Measurements from ENCODE around the gene NAT14.
A peak's percentile ranks its signal among the peaks of the same experiment; 100 is the strongest.

Gene NAT14

DNA sequence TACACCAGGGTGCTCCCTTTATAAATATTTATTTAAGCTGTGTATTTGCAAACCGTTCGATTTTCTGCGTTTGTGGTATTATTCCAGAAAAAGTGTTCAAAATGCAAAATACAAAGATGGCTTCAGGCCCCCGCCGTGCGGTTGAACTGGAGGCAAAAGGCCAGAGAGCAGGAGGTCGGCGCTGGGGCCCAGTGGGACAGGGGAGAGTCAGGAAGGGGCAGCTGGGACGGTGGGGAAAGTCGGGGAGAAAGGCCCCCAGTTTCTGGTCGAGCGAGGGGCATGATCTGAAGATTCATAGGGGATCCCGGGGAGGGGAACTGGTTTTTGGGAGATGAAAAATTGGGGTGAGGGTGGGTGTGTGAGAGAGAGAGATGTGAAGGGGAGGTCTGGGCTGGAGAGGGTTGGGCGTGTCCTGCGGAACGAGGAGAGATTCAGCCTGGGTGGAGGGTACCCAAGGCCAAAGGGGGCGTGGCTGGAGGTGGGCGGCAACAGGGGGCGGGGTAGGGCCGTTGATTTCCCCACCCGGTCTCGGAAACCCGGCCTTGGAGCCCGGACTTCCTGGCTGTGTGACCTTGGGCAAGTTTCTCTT is 24.2 kb upstream of the NAT14 start:
- H3K27ac ChIP-seq, result peak overlapping the region; percentile 91
- TF ChIP-seq, protein P1, sequence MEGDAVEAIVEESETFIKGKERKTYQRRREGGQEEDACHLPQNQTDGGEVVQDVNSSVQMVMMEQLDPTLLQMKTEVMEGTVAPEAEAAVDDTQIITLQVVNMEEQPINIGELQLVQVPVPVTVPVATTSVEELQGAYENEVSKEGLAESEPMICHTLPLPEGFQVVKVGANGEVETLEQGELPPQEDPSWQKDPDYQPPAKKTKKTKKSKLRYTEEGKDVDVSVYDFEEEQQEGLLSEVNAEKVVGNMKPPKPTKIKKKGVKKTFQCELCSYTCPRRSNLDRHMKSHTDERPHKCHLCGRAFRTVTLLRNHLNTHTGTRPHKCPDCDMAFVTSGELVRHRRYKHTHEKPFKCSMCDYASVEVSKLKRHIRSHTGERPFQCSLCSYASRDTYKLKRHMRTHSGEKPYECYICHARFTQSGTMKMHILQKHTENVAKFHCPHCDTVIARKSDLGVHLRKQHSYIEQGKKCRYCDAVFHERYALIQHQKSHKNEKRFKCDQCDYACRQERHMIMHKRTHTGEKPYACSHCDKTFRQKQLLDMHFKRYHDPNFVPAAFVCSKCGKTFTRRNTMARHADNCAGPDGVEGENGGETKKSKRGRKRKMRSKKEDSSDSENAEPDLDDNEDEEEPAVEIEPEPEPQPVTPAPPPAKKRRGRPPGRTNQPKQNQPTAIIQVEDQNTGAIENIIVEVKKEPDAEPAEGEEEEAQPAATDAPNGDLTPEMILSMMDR (IDR thresholded peaks at IDR 0.05), result no peak
- TF ChIP-seq ZFX (IDR thresholded peaks at IDR 0.05; ENCODE audit: borderline replicate concordance), result no peak

DNA sequence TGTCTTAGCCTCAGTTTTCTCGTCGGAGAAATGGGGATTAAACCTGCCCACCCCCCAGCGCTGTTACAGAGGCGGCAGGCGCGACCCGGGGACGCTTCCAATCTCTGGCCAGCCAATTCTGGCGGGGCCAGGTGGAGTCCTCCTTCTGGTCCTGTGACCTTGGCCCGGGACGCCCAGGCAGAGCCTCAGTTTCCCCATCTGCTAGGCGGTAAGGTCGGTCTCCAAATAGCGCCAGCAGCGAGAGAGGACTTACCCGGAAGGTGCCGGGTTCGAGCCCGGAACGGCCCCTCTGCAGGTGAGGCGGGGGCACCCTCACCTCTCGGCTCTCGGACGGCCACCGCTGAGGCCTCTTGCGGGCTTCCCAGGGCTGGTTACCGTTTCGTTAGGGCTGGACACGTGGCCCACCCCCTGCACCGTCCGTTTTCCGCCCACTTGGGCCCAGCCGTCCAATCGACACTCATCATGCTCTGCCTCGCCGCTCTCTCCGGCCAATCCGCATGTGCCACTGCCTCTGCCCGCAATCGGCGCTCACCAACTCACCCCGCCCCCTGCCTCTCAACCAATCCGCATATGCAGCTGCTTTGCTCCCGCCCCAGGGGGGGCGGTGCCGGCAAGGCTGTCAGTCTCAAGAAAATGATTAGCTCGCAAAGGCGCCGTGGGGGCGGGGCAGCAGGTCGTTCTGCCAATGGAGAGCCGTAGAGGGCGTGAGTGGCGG is 23.6 kb upstream of the NAT14 start, which contains the start of gene ISOC2:
ISOC2 (minus strand) TSS at position 384 of the 715 bp plus-strand sequence. CDS start 5,156 bp downstream, outside the sequence.
- TF ChIP-seq, protein P1 (IDR thresholded peaks at IDR 0.05), result no peak
- no peak for TF ChIP-seq ZFX (IDR thresholded peaks at IDR 0.05; ENCODE audit: borderline replicate concordance)
- H3K27ac ChIP-seq, result peak within 1 kb of the TSS; percentile 91

DNA sequence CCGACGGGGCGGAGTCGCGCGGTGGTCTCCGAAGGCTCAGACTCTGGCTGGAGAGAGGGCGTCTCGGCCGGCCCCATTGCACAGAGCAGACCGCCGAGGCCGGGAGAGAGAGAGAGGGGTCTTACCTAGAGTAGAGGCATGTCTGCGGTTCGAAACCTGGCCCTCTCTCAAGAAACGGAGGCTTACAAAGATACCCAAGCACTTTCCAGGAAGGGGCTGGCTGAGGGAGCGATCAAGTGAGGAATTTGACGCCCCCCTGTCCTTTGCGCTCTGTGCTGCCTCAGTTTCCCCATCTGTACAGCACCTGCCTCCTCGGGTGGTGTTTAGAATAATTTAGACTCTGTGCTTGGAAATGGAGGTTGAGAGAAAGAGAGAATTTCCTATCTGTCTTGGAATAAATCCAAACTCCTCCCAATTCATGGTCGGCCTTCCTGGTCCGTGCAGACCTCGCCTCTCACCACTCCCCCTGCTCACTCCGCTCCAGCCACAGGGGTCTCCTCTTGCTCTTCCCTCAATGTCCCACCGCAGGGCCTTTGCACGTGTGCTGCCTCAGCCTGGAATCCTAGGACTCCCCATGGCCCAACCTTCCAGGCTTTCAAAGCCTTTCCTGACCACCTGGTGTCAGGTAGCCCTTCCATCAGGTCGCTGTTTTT is 22.9 kb upstream of the NAT14 start:
- H3K27ac ChIP-seq, result peak overlapping the region; percentile 91

DNA sequence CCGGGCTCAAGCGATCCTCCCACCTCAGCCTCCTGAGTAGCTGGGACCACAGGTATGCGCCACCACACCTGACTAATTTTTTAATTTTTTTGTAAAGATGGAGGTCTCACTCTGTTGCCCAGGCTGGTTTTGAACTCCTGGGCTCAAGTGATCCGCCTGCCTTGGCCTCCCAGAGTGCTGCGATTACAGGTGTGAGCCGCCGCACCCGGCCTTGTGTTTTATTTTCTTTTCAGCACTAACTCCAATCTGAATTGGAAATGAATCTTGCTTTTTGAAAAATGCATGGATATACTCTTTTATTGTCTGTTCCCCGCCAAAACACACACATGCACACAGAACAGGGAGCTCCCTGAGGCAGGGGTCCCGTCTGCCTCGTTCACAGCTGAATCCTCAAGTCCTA is 22.3 kb upstream of the NAT14 start:
- H3K27ac ChIP-seq, result peak overlapping the region; percentile 91
- TF ChIP-seq, protein P1 (IDR thresholded peaks at IDR 0.05), result no peak
- no peak for TF ChIP-seq ZFX (IDR thresholded peaks at IDR 0.05; ENCODE audit: borderline replicate concordance)

More for the DNA sequence above, 22.9 kb upstream of the NAT14 start:
- no peak for TF ChIP-seq ZFX (IDR thresholded peaks at IDR 0.05; ENCODE audit: borderline replicate concordance)
- TF ChIP-seq, protein P1 (IDR thresholded peaks at IDR 0.05), result no peak

DNA sequence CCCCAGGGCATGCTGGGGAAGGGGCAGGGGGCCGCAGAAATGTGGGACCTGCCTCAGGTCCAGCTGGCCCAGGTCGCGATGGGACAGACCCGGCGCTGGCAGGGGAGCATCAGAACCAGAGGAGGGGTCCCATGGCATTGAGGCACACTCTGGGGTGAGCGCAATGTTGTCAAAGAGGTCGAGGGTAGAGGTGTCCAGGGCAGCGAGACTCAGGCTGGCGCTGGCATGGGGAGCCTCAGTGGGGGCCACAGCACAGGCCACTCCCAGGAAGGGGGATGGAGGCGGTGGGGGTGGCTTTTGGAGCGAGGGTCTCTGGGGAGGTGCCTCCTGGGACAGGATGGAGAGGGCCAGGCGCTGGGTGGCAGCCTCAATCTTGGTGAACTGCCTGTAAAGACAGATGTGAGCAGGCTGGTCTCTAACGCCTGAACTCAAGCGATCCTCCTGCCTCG is 21.4 kb upstream of the NAT14 start:
- TF ChIP-seq, protein P1 (IDR thresholded peaks at IDR 0.05), result no peak
- no peak for TF ChIP-seq ZFX (IDR thresholded peaks at IDR 0.05; ENCODE audit: borderline replicate concordance)
- H3K27ac ChIP-seq, result no peak overlapping the region

DNA sequence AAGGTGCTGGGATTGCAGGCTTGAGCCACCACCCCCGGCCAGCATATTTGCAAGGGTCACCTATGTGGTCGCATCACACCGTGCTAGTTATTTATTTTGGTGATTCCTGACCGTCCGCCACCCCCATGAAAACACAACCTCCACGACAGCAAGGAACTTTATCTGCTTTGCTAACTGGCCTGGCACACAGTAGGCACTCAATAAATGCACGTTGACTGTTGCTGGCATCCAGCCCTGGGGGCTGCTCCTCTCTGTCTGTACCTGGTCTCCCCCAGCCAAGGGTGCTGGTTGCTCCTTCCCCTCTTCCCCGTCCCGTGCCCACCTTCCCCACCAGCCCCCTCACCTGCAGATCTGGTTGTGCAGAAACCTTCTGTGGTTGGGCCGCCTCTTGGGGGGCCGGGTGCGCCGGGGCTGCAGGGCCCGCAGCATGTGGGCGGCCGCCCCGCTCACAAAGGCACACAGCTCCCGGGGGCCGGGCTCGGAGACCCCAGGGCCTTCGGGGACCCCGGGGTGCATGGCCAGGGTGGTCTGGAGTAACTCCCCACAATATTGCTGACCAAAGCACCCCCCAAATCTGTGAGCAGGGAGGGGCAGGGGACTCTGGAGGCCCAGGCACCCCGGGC is 20.8 kb upstream of the NAT14 start:
- no peak overlapping the region for H3K27ac ChIP-seq
- no peak for TF ChIP-seq ZFX (IDR thresholded peaks at IDR 0.05; ENCODE audit: borderline replicate concordance)
- TF ChIP-seq, protein P1 (IDR thresholded peaks at IDR 0.05), result no peak

All from 22Rv1 (cell line).